H1 (cell line): ENCODE results near the gene FAM83G. TPM values are rescaled to one million over a fixed set of nuclear protein-coding genes. Genes with fewer than 3 reads are reported as not detected.

Experiments
- CTCF ChIA-PET: fragments of 300-600 bp; sonication (Branson Sonifier 250); formaldehyde crosslinking; loops from one replicate; lab custom pipeline; 2021; ENCODE audit not compliant: partially characterized antibody; lab: Charles Lee
- POLR2A ChIA-PET: fragments of 300-600 bp; sonication (Branson Sonifier 250); formaldehyde crosslinking; loops from one replicate; lab custom pipeline; 2021; ENCODE audit warnings: inconsistent platforms; ENCODE audit not compliant: partially characterized antibody; lab: Charles Lee
- DNase-seq, 2 experiments: peaks; one replicate each; pipeline versions ENCODE4 v3.0.0 to v3.0.0-alpha.2; 2010 to 2022; ENCODE audit warnings: low spot score in 2 of 2, low read depth in 1 of 2, mixed read lengths in 1 of 2
- FAIRE-seq: peaks from 2 replicates; lab custom pipeline; 2011; peaks lifted over from hg19 to GRCh38; lab: Jason Lieb, UNC
- H2AFZ ChIP-seq: 2 replicates; pipeline ENCODE4 v1.8.1; 2012; ENCODE audit warnings: low read length, inconsistent platforms
- H2AK5ac ChIP-seq: 2 replicates; pipeline ENCODE4 v1.6.1; 2013; ENCODE audit warnings: low read depth, low read length
- H2BK120ac ChIP-seq: replicated peaks from 2 replicates; pipeline ENCODE3; 2013; ENCODE audit warnings: low read depth, low read length, inconsistent platforms
- H2BK12ac ChIP-seq: 2 replicates; pipeline ENCODE4 v1.6.1; 2013; ENCODE audit warnings: low read depth, low read length
- H2BK15ac ChIP-seq: 2 replicates; pipeline ENCODE4 v1.6.1; 2013; ENCODE audit warnings: low read length
- H2BK20ac ChIP-seq: 2 replicates; pipeline ENCODE4 v1.6.1; 2013; ENCODE audit warnings: low read length
- H2BK5ac ChIP-seq: 2 replicates; pipeline ENCODE4 v1.6.1; 2013; ENCODE audit warnings: low read depth, low read length
- H3K14ac ChIP-seq: 2 replicates; pipeline ENCODE4 v1.6.1; 2013; ENCODE audit warnings: inconsistent platforms; ENCODE audit not compliant: insufficient read length
- H3K18ac ChIP-seq: 2 replicates; pipeline ENCODE4 v1.6.1; 2013; ENCODE audit warnings: low read length; ENCODE audit errors: extremely low read depth
- H3K23ac ChIP-seq: 2 replicates; pipeline ENCODE4 v1.6.1; 2013; ENCODE audit warnings: inconsistent platforms; ENCODE audit not compliant: insufficient read length
- H3K23me2 ChIP-seq: 2 replicates; pipeline ENCODE4 v1.6.1; 2013; ENCODE audit warnings: low read depth, low read length
- H3K27ac ChIP-seq: 2 replicates; pipeline ENCODE4 v1.6.1; 2011; ENCODE audit warnings: low read depth, low read length, inconsistent platforms
- H3K27me3 ChIP-seq, 4 experiments: replicated peaks in 1 of 4; 1 replicate in 1 of 4; 2 replicates in 3 of 4; pipeline versions ENCODE4 v1.6.1 to v1.8.1; 2011 to 2013; ENCODE audit warnings: low read length in 3 of 4, mild to moderate bottlenecking in 3 of 4, inconsistent platforms in 2 of 4, mixed read lengths in 2 of 4, moderate library complexity in 1 of 4; ENCODE audit not compliant: control insufficient read depth in 3 of 4, insufficient read depth in 3 of 4; ENCODE audit errors: extremely low read depth in 1 of 4
- H3K36me3 ChIP-seq, 4 experiments: 2 replicates each; pipeline versions ENCODE4 v1.6.1 to v1.8.1; 2011 to 2013; ENCODE audit warnings: mild to moderate bottlenecking in 4 of 4, low read length in 3 of 4, moderate library complexity in 2 of 4, control low read depth in 1 of 4, inconsistent platforms in 1 of 4; ENCODE audit not compliant: insufficient read depth in 4 of 4, control insufficient read depth in 2 of 4
- H3K4ac ChIP-seq: replicated peaks from 2 replicates; pipeline ENCODE3; 2013; ENCODE audit warnings: low read length, low read depth, mixed read lengths, inconsistent platforms; ENCODE audit not compliant: insufficient read length
- H3K4me1 ChIP-seq, 4 experiments: replicated peaks in 1 of 4; 1 replicate in 1 of 4; 2 replicates in 3 of 4; pipeline versions ENCODE4 v1.6.1 to v1.8.1; 2011 to 2013; ENCODE audit warnings: low read length in 3 of 4, inconsistent platforms in 2 of 4, mixed read lengths in 1 of 4; ENCODE audit not compliant: insufficient read depth in 4 of 4, control insufficient read depth in 3 of 4
- H3K4me2 ChIP-seq, 2 experiments: 2 replicates each; pipeline versions ENCODE4 v1.6.1 to v1.8.1; 2011 to 2013; ENCODE audit warnings: low read depth in 2 of 2, low read length in 2 of 2, control low read depth in 1 of 2, inconsistent platforms in 1 of 2, mild to moderate bottlenecking in 1 of 2; ENCODE audit not compliant: insufficient read depth in 1 of 2
- H3K4me3 ChIP-seq, 4 experiments: fragments of 200-600, 300-600 bp in 1 of 4; sonication (generic), shearing (Covaris generic), sonication (Bioruptor Twin) in 1 of 4; 2 replicates each; pipeline versions ENCODE4 v1.5.1 to v1.8.1; 2011 to 2016; ENCODE audit warnings: low read length in 4 of 4, low read depth in 3 of 4, control low read depth in 2 of 4, inconsistent platforms in 2 of 4, mild to moderate bottlenecking in 2 of 4, mixed read lengths in 1 of 4, moderate library complexity in 1 of 4; ENCODE audit not compliant: insufficient read depth in 2 of 4; ENCODE audit errors: extremely low read depth in 1 of 4
- H3K56ac ChIP-seq: replicated peaks from 2 replicates; pipeline ENCODE3; 2013; ENCODE audit warnings: low read depth, mild to moderate bottlenecking, mixed read lengths, low read length, inconsistent platforms; ENCODE audit not compliant: insufficient read length
- H3K79me1 ChIP-seq: 2 replicates; pipeline ENCODE4 v1.6.1; 2013; ENCODE audit warnings: low read depth, low read length, control low read depth
- H3K79me2 ChIP-seq, 2 experiments: 2 replicates each; pipeline versions ENCODE4 v1.6.1 to v1.8.1; 2012 to 2013; ENCODE audit warnings: low read length in 2 of 2, mild to moderate bottlenecking in 2 of 2, inconsistent platforms in 1 of 2; ENCODE audit not compliant: insufficient read depth in 2 of 2, control insufficient read depth in 1 of 2
- H3K9ac ChIP-seq, 4 experiments: replicated peaks in 1 of 4; 1 replicate in 1 of 4; 2 replicates in 3 of 4; pipeline versions ENCODE4 v1.6.1 to v1.8.1; 2011 to 2013; ENCODE audit warnings: low read depth in 3 of 4, low read length in 3 of 4, control low read depth in 2 of 4, mild to moderate bottlenecking in 2 of 4, moderate library complexity in 2 of 4, inconsistent platforms in 1 of 4; ENCODE audit errors: extremely low read depth in 1 of 4
- H3K9me3 ChIP-seq, 2 experiments: 2 replicates each; pipeline versions ENCODE4 v1.6.1 to v1.8.1; 2012 to 2013; ENCODE audit warnings: mild to moderate bottlenecking in 2 of 2, moderate library complexity in 2 of 2, control low read depth in 1 of 2, inconsistent platforms in 1 of 2, low read depth in 1 of 2, low read length in 1 of 2, mixed read lengths in 1 of 2; ENCODE audit not compliant: insufficient read depth in 2 of 2
- H4K20me1 ChIP-seq, 2 experiments: replicated peaks in 1 of 2; 2 replicates each; pipeline versions ENCODE3 to v1.8.1; 2011 to 2013; ENCODE audit warnings: inconsistent platforms in 2 of 2, low read length in 2 of 2, mild to moderate bottlenecking in 1 of 2; ENCODE audit not compliant: insufficient read depth in 2 of 2, control insufficient read depth in 1 of 2
- H4K5ac ChIP-seq: 2 replicates; pipeline ENCODE4 v1.6.1; 2013; ENCODE audit warnings: low read length, low read depth, mixed read lengths, inconsistent platforms; ENCODE audit not compliant: insufficient read length
- H4K8ac ChIP-seq: 2 replicates; pipeline ENCODE4 v1.8.0; 2013; ENCODE audit warnings: mild to moderate bottlenecking, moderate library complexity, low read length, inconsistent platforms; ENCODE audit not compliant: insufficient read depth; ENCODE audit errors: extremely low read depth
- H4K91ac ChIP-seq: replicated peaks from 2 replicates; pipeline ENCODE3; 2013; ENCODE audit warnings: low read length, mixed read lengths, inconsistent platforms; ENCODE audit not compliant: insufficient read length
- BRCA1 ChIP-seq: IDR thresholded peaks from 2 replicates; pipeline ENCODE4 v1.6.1; 2012; ENCODE audit warnings: low read depth, low read length, improper control_type of control experiment
- CBX8 ChIP-seq: fragments of 300-800, 300-1000 bp; sonication (generic); IDR thresholded peaks from 2 replicates; pipeline ENCODE4 v1.7.1; 2016; ENCODE audit warnings: low read depth, low read length, borderline replicate concordance
- EZH2 ChIP-seq: fragments of 200-600 bp; sonication (generic); IDR thresholded peaks from 2 replicates; pipeline ENCODE4 v1.7.1; 2012; ENCODE audit warnings: low read depth, mild to moderate bottlenecking, moderate library complexity, low read length, inconsistent platforms; ENCODE audit not compliant: severe bottlenecking
- GABPA ChIP-seq: IDR thresholded peaks from 2 replicates; pipeline ENCODE4 v1.6.1; 2011; ENCODE audit warnings: mild to moderate bottlenecking, low read length, moderate library complexity, borderline replicate concordance; ENCODE audit not compliant: insufficient read depth
- KDM4A ChIP-seq: IDR thresholded peaks from one replicate; pipeline ENCODE4 v1.7.1; 2012; ENCODE audit warnings: low read depth, mild to moderate bottlenecking, moderate library complexity, low read length, inconsistent platforms; ENCODE audit not compliant: severe bottlenecking
- PHF8 ChIP-seq: fragments of 200-600 bp; sonication (generic); conservative IDR thresholded peaks from 2 replicates; pipeline ENCODE4 v1.7.1; 2012; ENCODE audit warnings: low read depth, mild to moderate bottlenecking, inconsistent platforms, low read length, moderate library complexity
- POU5F1 ChIP-seq: IDR thresholded peaks from 2 replicates; pipeline ENCODE4 v1.6.1; 2011; ENCODE audit warnings: low read depth, mild to moderate bottlenecking, low read length, moderate library complexity
- RFX5 ChIP-seq: IDR thresholded peaks from 2 replicates; pipeline ENCODE4 v1.6.1; 2011; ENCODE audit warnings: low read depth, low read length, improper control_type of control experiment, borderline replicate concordance
- SIRT6 ChIP-seq: IDR thresholded peaks from one replicate; pipeline ENCODE4 v1.7.1; 2012; ENCODE audit warnings: low read length, inconsistent platforms
- TCF12 ChIP-seq: IDR thresholded peaks from 2 replicates; pipeline ENCODE4 v1.6.1; 2011; ENCODE audit warnings: low read depth, mild to moderate bottlenecking, low read length
- WGBS, 2 experiments: shearing (Covaris generic) in 1 of 2; methylation state at CpG; one replicate each; pipeline versions ENCODE4 v1.1.6 to v1.1.7; 2013 to 2015; ENCODE audit warnings: low lambda C conversion rate in 2 of 2, mixed read lengths in 2 of 2, inconsistent platforms in 1 of 2, low coverage in 1 of 2, missing lambda C conversion rate in 1 of 2; ENCODE audit not compliant: insufficient replicate concordance in 2 of 2, insufficient coverage in 1 of 2, insufficient read length in 1 of 2; ENCODE audit errors: extremely low coverage in 1 of 2, missing lambda C conversion rate in 1 of 2; 5-methylcytosine and 5-hydroxymethylcytosine counted together
- polyA plus RNA-seq, 7 experiments: library from polyadenylated mRNA; depleted of rRNA in 3 of 7; stranded (reverse) in 5 of 7; unstranded in 2 of 7; fragments of >200 nt in 5 of 7; fragments of 200-250 nt in 2 of 7; gene quantifications; 1 replicate in 5 of 7; 2 replicates in 1 of 7; 4 replicates in 1 of 7; pipeline versions ENCODE4 v1.2.1 to v1.2.3, GENCODE V29; 2011 to 2013; ENCODE audit warnings: missing spikeins in 2 of 7, mixed read lengths in 2 of 7
- total RNA-seq: library from RNA; stranded (reverse); fragmentation: NEBNext Ultra II Directional; extraction: Animal tissue kit (Norgen Biotek cat#: 25700); gene quantifications from 2 replicates; pipeline ENCODE4 v1.2.1, GENCODE V29; 2021

The FAM83G gene
- total and polyA plus RNA-seq, 2 of the 8 experiments (the other 6 are each of a cell fraction or from before 2014, with no cell fraction given), result 15.4 to 29.0 TPM

GRCh38 chr17:18984273-18985114 lies 20.1 kb downstream of the FAM83G start:
- no peak for FAIRE-seq
- no peak overlapping the region for H3K4me2 ChIP-seq
- no peaks in the 10 kb centered on the region for H3K9me3 ChIP-seq
- H2BK12ac ChIP-seq, result no peak overlapping the region
- H3K9ac ChIP-seq, result no peak overlapping the region
- H3K4ac ChIP-seq, result no peak overlapping the region
- peaks cover 0 to 18% (median 10%) of the 10 kb centered on the region in 4 experiments; a peak in 6 of 8 replicates for H3K36me3 ChIP-seq
- H2BK120ac ChIP-seq, result no peak overlapping the region
- no peak overlapping the region for H2BK15ac ChIP-seq
- peaks cover 5% of the 10 kb centered on the region for H3K79me1 ChIP-seq
- H3K18ac ChIP-seq, result no peak overlapping the region
- H3K23me2 ChIP-seq, result no peaks in the 10 kb centered on the region
- H4K20me1 ChIP-seq, result peaks cover 8 to 24% of the 10 kb centered on the region in 2 experiments
- no peak for DNase-seq
- no peak overlapping the region for H4K91ac ChIP-seq
- H3K27me3 ChIP-seq, result no peaks in the 10 kb centered on the region
- H3K56ac ChIP-seq, result no peak overlapping the region
- H3K4me1 ChIP-seq, result peaks cover 0 to 4% (median 0%) of the 10 kb centered on the region in 4 experiments; a peak in 2 of 7 replicates
- no peak overlapping the region for H3K27ac ChIP-seq
- 92% methylated on average over 19 of the region's 21 CpGs; no CpG with 5 or more reads in 1 of the 2 experiments for WGBS, 2 experiments
- no peak overlapping the region for H4K8ac ChIP-seq
- TF ChIP-seq SIRT6 (no peak), EZH2 (no peak), TCF12 (no peak), POU5F1 (no peak), RFX5 (no peak), GABPA (no peak), KDM4A (no peak), BRCA1 (no peak), CBX8 (no peak), PHF8 (no peak)
- TF ChIP-seq, all 59 proteins: peak for 0
- Histone ChIP-seq H2BK5ac (no peak overlapping the region), H3K79me2 (no peaks in the 10 kb centered on the region), H2AK5ac (no peak overlapping the region), H3K14ac (no peak overlapping the region), H2AFZ (no peak overlapping the region), H4K5ac (no peak overlapping the region), H3K23ac (no peak overlapping the region), H2BK20ac (no peak overlapping the region), H3K4me3 (no peak overlapping the region)
- ChIA-PET POLR2A (interaction anchor here (0.7 kb wide), 1 partner anchor 19 kb away, joined by 3 read pairs; no protein-coding TSS in a partner anchor), CTCF (interaction anchor here (1.6 to 2.0 kb wide), 2 partner anchors 23 to 26 kb away, joined by 5 to 17 read pairs; no protein-coding TSS in a partner anchor)
